Type B pancreatic cell (in vitro differentiated cells): ENCODE results near the gene RAB15. TPM values are rescaled to one million over a fixed set of nuclear protein-coding genes. Genes with fewer than 3 reads are reported as not detected.

ENCODE experiments used
- DNase-seq: peaks from one replicate; pipeline ENCODE4 v3.0.0; 2021; ENCODE audit warnings: mixed read lengths; ENCODE audit not compliant: unreplicated experiment; ENCODE audit errors: extremely low spot score
- H3K27ac Mint-ChIP-seq: 2 replicates; pipeline ENCODE4 v1.8.0; 2021; ENCODE audit warnings: mild to moderate bottlenecking, mixed read lengths
- H3K27me3 Mint-ChIP-seq: 2 replicates; pipeline ENCODE4 v1.8.0; 2021; ENCODE audit warnings: mixed read lengths
- H3K36me3 Mint-ChIP-seq: 2 replicates; pipeline ENCODE4 v1.8.0; 2021; ENCODE audit warnings: mixed read lengths
- H3K4me1 Mint-ChIP-seq: one replicate; pipeline ENCODE4 v1.8.0; 2021; ENCODE audit warnings: mixed read lengths; ENCODE audit not compliant: unreplicated experiment
- H3K4me3 Mint-ChIP-seq: 2 replicates; pipeline ENCODE4 v1.8.0; 2021; ENCODE audit warnings: mild to moderate bottlenecking, mixed read lengths
- H3K9me3 Mint-ChIP-seq: 2 replicates; pipeline ENCODE4 v1.8.0; 2021; ENCODE audit warnings: mixed read lengths
- CTCF ChIP-seq: fragments of 200-600 bp; sonication (generic); conservative IDR thresholded peaks from 2 replicates; pipeline ENCODE4 v1.5.0; 2021; ENCODE audit warnings: antibody characterized with exemption, mild to moderate bottlenecking
- total RNA-seq: library from RNA; stranded (reverse); gene quantifications from 2 replicates; pipeline ENCODE4 v1.2.1, GENCODE V29; 2021; ENCODE audit warnings: low replicate concordance

The RAB15 gene
- total RNA-seq, 1 donor from 2014 or later, result 31.4 TPM

GRCh38 chr14:64963611-64964010 lies 8.5 kb downstream of the RAB15 start:
- Mint-ChIP-seq H3K36me3 (peaks cover 17% of the 10 kb centered on the region), H3K4me3 (no peak overlapping the region), H3K4me1 (peaks cover 32% of the 10 kb centered on the region), H3K9me3 (no peaks in the 10 kb centered on the region), H3K27me3 (no peaks in the 10 kb centered on the region), H3K27ac (no peak overlapping the region)
- DNase-seq, result no peak
- no peak for TF ChIP-seq CTCF

GRCh38 chr14:64960762-64961276 lies 11.3 kb downstream of the RAB15 start:
- H3K4me1 Mint-ChIP-seq, result peaks cover 14% of the 10 kb centered on the region
- H3K27me3 Mint-ChIP-seq, result no peaks in the 10 kb centered on the region
- no peak for DNase-seq
- H3K27ac Mint-ChIP-seq, result peak overlapping the region; percentile 39
- no peaks in the 10 kb centered on the region for H3K9me3 Mint-ChIP-seq
- H3K4me3 Mint-ChIP-seq, result no peak overlapping the region
- peaks cover 13% of the 10 kb centered on the region for H3K36me3 Mint-ChIP-seq
- no peak for TF ChIP-seq CTCF

- Mint-ChIP-seq H3K36me3 (peaks cover 10% of the 10 kb centered on the region), H3K27me3 (no peaks in the 10 kb centered on the region), H3K4me3 (no peak overlapping the region), H3K27ac (no peak overlapping the region), H3K4me1 (peaks cover 14% of the 10 kb centered on the region), H3K9me3 (no peaks in the 10 kb centered on the region)
- TF ChIP-seq CTCF, result no peak
- DNase-seq, result no peak
These were observed 13.4 kb downstream of the RAB15 start for GRCh38 chr14:64958743-64959142.

- no peak overlapping the region for H3K4me3 Mint-ChIP-seq
- H3K9me3 Mint-ChIP-seq, result no peaks in the 10 kb centered on the region
- peaks cover 10% of the 10 kb centered on the region for H3K36me3 Mint-ChIP-seq
- H3K27ac Mint-ChIP-seq, result no peak overlapping the region
- no peaks in the 10 kb centered on the region for H3K27me3 Mint-ChIP-seq
- H3K4me1 Mint-ChIP-seq, result peaks cover 13% of the 10 kb centered on the region
- TF ChIP-seq CTCF, result no peak
- no peak for DNase-seq
These were observed 13.9 kb downstream of the RAB15 start for GRCh38 chr14:64958201-64958600.

GRCh38 chr14:64956697-64957406 lies 15.3 kb downstream of the RAB15 start:
- Mint-ChIP-seq H3K36me3 (peaks cover 11% of the 10 kb centered on the region), H3K4me1 (peaks cover 18% of the 10 kb centered on the region), H3K9me3 (no peaks in the 10 kb centered on the region), H3K27ac (peak overlapping the region; percentile 9), H3K4me3 (no peak overlapping the region), H3K27me3 (no peaks in the 10 kb centered on the region)
- no peak for TF ChIP-seq CTCF
- DNase-seq, result no peak
